OCI-LY3 (cell line): ENCODE results near the gene CUBN.

Experiments
- H2AFZ ChIP-seq: fragments of 200-600, 300-600 bp; shearing (Covaris generic); 2 replicates; pipeline ENCODE4 v1.6.0; 2014; ENCODE audit warnings: antibody characterized with exemption, low read depth, low read length
- H3K27ac ChIP-seq: fragments of 200-600, 300-600 bp; sonication (generic); 2 replicates; pipeline ENCODE4 v1.5.1; 2014; ENCODE audit warnings: mild to moderate bottlenecking, low read length, moderate library complexity, mixed read lengths
- H3K27me3 ChIP-seq: fragments of 200-600, 300-600 bp; sonication (generic); 2 replicates; pipeline ENCODE4 v1.6.1; 2014; ENCODE audit warnings: low read depth, low read length, mixed read lengths
- H3K36me3 ChIP-seq: fragments of 200-600, 300-600 bp; sonication (generic); replicated peaks from 2 replicates; pipeline ENCODE3; 2014; ENCODE audit warnings: low read depth, low read length, mixed read lengths
- H3K4me1 ChIP-seq: fragments of 300-600, 200-600 bp; sonication (generic); 2 replicates; pipeline ENCODE4 v1.6.1; 2014; ENCODE audit warnings: low read length, mixed read lengths
- H3K4me2 ChIP-seq: fragments of 200-600, 300-600 bp; sonication (generic); 2 replicates; pipeline ENCODE4 v1.6.1; 2014; ENCODE audit warnings: low read length, mixed read lengths
- H3K4me3 ChIP-seq: fragments of 300-600, 200-600 bp; sonication (generic); 2 replicates; pipeline ENCODE4 v1.5.1; 2014; ENCODE audit warnings: antibody characterized with exemption, mild to moderate bottlenecking, low read length, moderate library complexity
- H3K79me2 ChIP-seq: fragments of 300-600, 200-600 bp; shearing (Covaris generic); 2 replicates; pipeline ENCODE4 v1.6.1; 2014; ENCODE audit warnings: mild to moderate bottlenecking, low read length, mixed read lengths
- H3K9ac ChIP-seq: fragments of 300-600, 200-600 bp; shearing (Covaris generic); 2 replicates; pipeline ENCODE4 v1.6.0; 2014; ENCODE audit warnings: mild to moderate bottlenecking, low read length, moderate library complexity
- H3K9me3 ChIP-seq: fragments of 200-600, 300-600 bp; shearing (Covaris generic); 2 replicates; pipeline ENCODE4 v1.6.1; 2014; ENCODE audit warnings: low read length, mixed read lengths; ENCODE audit not compliant: insufficient read depth
- H4K20me1 ChIP-seq: fragments of 200-600, 300-600 bp; sonication (generic); 2 replicates; pipeline ENCODE4 v1.6.1; 2016; ENCODE audit warnings: low read length, mixed read lengths; ENCODE audit not compliant: insufficient read depth
- CTCF ChIP-seq: fragments of 200-600, 300-600 bp; sonication (generic); IDR thresholded peaks from 2 replicates; pipeline ENCODE4 v1.5.1; 2014; ENCODE audit warnings: antibody characterized with exemption, low read length, low read depth
- EZH2phosphoT487 ChIP-seq: fragments of 200-600 bp; shearing (Covaris generic); IDR thresholded peaks from 2 replicates; pipeline ENCODE4 v1.6.1; 2018; ENCODE audit warnings: antibody characterized with exemption, mixed run types, low read depth

Gene CUBN

GRCh38 chr10:16884497-16884896 lies 245.1 kb downstream of the CUBN start:
- TF ChIP-seq EZH2phosphoT487: no peak
- TF ChIP-seq CTCF: no peak
- Histone ChIP-seq H4K20me1 (no peaks in the 10 kb centered on the region), H3K4me3 (no peak overlapping the region), H3K36me3 (no peaks in the 10 kb centered on the region), H3K27me3 (no peaks in the 10 kb centered on the region), H3K27ac (no peak overlapping the region), H3K4me2 (no peak overlapping the region), H3K4me1 (peaks cover 6% of the 10 kb centered on the region; the same call in 1 of the 2 replicates), H2AFZ (no peak overlapping the region), H3K9me3 (no peaks in the 10 kb centered on the region), H3K9ac (no peak overlapping the region), H3K79me2 (no peaks in the 10 kb centered on the region)

- Histone ChIP-seq H4K20me1 (no peaks in the 10 kb centered on the region), H3K9ac (no peak overlapping the region), H3K79me2 (no peaks in the 10 kb centered on the region), H3K4me2 (no peak overlapping the region), H3K9me3 (no peaks in the 10 kb centered on the region), H2AFZ (no peak overlapping the region), H3K4me3 (no peak overlapping the region), H3K4me1 (no peaks in the 10 kb centered on the region), H3K36me3 (no peaks in the 10 kb centered on the region), H3K27me3 (no peaks in the 10 kb centered on the region), H3K27ac (no peak overlapping the region)
- TF ChIP-seq CTCF (no peak), EZH2phosphoT487 (no peak)
These were observed 246.5 kb downstream of the CUBN start for GRCh38 chr10:16883084-16883483.

GRCh38 chr10:16870331-16870730 lies 259.3 kb downstream of the CUBN start:
- Histone ChIP-seq H3K27me3 (peaks cover 3% of the 10 kb centered on the region; the same call in 1 of the 2 replicates), H3K9me3 (no peaks in the 10 kb centered on the region), H3K36me3 (no peaks in the 10 kb centered on the region), H3K79me2 (no peaks in the 10 kb centered on the region), H3K9ac (no peak overlapping the region), H3K4me2 (no peak overlapping the region), H3K4me3 (no peak overlapping the region), H4K20me1 (no peaks in the 10 kb centered on the region), H3K4me1 (no peaks in the 10 kb centered on the region), H2AFZ (no peak overlapping the region), H3K27ac (no peak overlapping the region)
- TF ChIP-seq EZH2phosphoT487 (no peak), CTCF (no peak)

- Histone ChIP-seq H4K20me1 (no peaks in the 10 kb centered on the region), H3K9me3 (no peaks in the 10 kb centered on the region), H3K27me3 (peaks cover 3% of the 10 kb centered on the region; the same call in 1 of the 2 replicates), H3K4me1 (no peaks in the 10 kb centered on the region), H3K4me2 (no peak overlapping the region), H3K79me2 (no peaks in the 10 kb centered on the region), H3K27ac (no peak overlapping the region), H3K36me3 (no peaks in the 10 kb centered on the region), H2AFZ (no peak overlapping the region), H3K4me3 (no peak overlapping the region), H3K9ac (no peak overlapping the region)
- TF ChIP-seq CTCF (no peak), EZH2phosphoT487 (no peak)
These were observed 261.6 kb downstream of the CUBN start for GRCh38 chr10:16867990-16868389.
